T-helper 1 cell (primary cell): ENCODE measurements around the gene SVEP1.

Experiments used
- DNase-seq, 5 donors: peaks; one replicate each; pipeline ENCODE4 v3.0.0-alpha.2; 2012 to 2020

Gene SVEP1

GRCh38 chr9:110356639-110357395 is 222.7 kb downstream of the SVEP1 start:
- no peak for DNase-seq

DNA sequence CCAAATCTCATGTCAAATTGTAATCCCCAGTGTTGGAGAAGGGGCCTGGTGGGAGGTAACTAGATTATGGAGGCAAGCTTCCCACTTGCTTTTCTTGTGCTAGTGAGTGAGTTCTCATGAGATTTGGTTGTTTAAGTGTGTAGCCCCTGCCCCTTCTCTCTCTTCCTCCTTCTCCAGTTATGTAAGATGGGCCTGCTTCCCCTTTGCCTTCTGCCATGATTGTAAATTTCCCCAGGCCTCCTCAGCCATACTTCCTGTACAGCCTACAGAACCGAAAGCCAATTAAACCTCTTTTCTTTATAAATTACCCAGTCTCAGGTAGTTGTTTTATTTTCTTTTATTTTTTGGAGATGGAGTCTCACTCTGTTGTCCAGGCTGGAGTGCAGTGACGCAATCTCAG is 223.6 kb downstream of the SVEP1 start:
- no peak for DNase-seq

- no peak for DNase-seq
Observed at GRCh38 chr9:110351009-110351467, 228.5 kb downstream of the SVEP1 start.

- DNase-seq: no peak
Observed at GRCh38 chr9:110346325-110346724, 233.2 kb downstream of the SVEP1 start.

- no peak for DNase-seq
Observed at GRCh38 chr9:110344821-110345220, 234.7 kb downstream of the SVEP1 start.

DNA sequence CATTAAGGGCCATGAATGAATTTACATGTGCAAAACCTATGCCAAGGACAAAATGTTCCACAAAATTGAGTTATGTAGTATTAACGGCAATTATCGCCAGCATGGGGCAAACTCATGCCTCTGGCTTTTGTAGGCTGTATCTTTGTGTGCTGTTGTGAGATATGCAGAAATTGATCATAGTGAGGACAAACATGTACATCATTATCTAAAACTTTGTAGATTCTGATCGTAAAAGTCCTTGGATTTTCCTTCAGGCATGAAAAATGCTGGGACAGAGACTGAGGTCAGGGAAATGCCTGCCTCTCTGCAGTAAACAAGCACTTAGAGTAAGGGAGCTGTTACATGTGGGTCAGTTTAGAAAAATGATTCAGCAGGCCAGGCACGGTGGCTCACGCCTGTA is 236.0 kb downstream of the SVEP1 start:
- no peak for DNase-seq

- DNase-seq: no peak
Observed at GRCh38 chr9:110340306-110340705, 239.2 kb downstream of the SVEP1 start.

GRCh38 chr9:110338143-110338542 is 241.4 kb downstream of the SVEP1 start:
- DNase-seq: no peak

GRCh38 chr9:110337727-110338126 is 241.8 kb downstream of the SVEP1 start, which contains the start of gene TXNDC8:
TSS of gene TXNDC8 (minus strand) at chr9:110337863.
- no peak for DNase-seq

- no peak for DNase-seq
Observed at GRCh38 chr9:110336363-110336762, 243.2 kb downstream of the SVEP1 start.

DNA sequence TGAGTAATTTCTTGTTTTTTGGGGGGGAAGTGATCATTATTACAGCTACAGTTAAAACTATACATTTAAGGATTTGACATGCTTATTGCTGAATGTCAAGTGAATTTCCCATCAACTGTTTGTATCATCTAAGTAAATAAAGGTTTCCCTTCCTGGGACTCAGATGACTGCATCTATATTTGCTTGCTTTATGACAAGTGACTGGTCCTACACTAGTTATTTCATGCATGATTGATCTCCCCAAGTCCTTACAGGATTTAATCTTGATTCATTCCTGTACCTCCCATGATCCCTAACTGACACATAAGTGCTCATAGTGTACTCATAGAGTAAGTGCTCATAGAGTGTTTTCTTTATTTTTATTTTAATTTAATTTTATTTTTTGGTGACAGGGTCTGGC is 244.7 kb downstream of the SVEP1 start:
- no peak for DNase-seq

- DNase-seq: no peak
Observed at GRCh38 chr9:110334183-110334582, 245.4 kb downstream of the SVEP1 start.

GRCh38 chr9:110332766-110333165 is 246.8 kb downstream of the SVEP1 start:
- DNase-seq: no peak

- DNase-seq: no peak
Observed at GRCh38 chr9:110330484-110331105, 248.9 kb downstream of the SVEP1 start.

DNA sequence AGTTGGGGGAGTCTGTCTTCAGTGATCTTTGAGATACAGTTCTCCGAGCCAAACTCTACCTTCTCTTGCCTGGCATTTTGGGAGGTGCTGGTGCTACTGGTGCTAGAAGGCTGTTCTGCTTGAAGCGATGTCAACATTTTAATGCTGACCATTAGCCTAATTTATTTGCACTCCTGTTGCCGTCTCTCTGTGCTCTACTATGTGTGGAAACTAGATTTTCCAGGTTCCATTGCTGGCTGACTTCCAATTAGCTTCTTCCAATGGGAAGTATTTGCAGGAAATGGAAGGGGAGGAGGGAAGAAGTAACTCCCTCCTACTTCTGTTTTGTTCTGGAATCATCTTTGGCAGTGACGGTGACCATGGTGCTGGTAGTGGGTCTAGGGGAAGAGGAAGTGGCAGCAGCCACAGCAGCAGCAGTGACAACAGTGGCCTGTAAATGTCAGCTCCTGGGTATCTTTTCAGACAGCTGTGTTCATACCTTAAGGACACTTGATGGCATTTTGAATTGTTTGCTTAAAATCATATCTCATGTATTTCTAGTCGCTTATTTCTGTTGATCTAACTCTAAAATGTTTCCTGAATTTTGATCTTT is 249.8 kb downstream of the SVEP1 start:
- no peak for DNase-seq

DNA sequence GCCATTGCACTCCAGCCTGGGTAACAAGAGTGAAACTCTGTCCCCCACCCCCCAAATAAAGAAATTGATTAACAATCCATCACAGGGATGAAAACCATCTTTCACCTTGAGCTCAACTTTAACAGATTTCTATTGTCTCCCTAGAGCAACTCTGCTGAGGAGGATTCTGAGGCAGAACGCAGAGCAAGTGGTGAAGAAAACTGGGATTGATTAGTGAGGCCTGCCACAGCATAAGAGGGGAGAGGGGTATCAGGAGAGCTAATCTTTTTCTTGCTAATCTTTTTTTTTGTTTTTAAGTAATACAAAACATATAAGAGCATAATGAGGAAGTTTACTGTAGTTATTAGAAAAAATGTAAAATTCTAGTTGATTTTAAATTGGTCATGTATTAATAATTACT is 250.8 kb downstream of the SVEP1 start:
- DNase-seq: no peak

DNA sequence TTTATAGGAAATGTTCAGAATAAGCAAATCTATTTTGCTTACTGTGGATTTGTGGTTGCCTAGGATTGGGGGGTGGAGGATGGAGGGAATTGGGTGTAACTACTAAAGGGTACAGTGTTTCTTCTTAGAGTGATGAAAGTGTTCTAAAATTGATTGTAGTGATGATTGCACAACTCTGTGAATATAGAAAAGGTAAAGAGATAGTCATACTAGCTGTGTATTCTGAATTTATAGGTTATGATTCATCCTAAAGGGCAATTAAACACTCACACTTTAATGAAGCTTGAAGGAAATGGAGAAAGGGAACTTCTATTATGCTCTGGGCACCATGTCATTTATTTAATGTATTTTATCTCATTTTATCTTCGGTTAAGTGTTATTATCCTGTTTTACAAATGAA is 251.8 kb downstream of the SVEP1 start:
- no peak for DNase-seq

- DNase-seq: no peak
Observed at GRCh38 chr9:110323818-110324217, 255.7 kb downstream of the SVEP1 start.

GRCh38 chr9:110320651-110321445 is 258.7 kb downstream of the SVEP1 start:
- DNase-seq: no peak

GRCh38 chr9:110319781-110320492 is 259.6 kb downstream of the SVEP1 start:
- no peak for DNase-seq

DNA sequence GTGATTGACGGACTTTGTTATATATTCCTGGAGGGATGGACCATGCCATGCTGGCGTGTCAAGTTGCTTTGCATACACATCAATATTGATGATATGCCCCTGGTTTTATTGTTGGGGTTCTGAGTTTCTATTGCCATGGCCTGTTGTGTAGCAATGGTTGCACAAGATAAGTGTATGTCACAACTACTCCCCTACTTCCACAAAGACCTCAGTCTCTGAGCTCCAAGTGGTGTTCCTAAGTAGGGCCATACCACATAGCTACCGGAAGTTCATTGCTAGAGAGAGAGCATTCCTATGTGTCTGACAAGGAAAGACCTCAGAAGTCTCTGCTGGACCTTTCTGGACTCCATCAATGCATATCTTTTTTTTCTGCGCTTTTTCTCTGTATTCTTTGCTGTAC is 261.6 kb downstream of the SVEP1 start:
- DNase-seq: no peak

- no peak for DNase-seq
Observed at GRCh38 chr9:110316261-110317075, 263.1 kb downstream of the SVEP1 start.
